NOMO-1 (cell line): ENCODE results near the gene CNTFR.

Source experiments
- DNase-seq, 2 experiments: peaks; one replicate each; lab custom pipeline; 2025; ENCODE audit not compliant: unreplicated experiment in 2 of 2; lab: John Stamatoyannopoulos, UW

CNTFR gene

GRCh38 chr9:34556949-34557348 lies 32.6 kb downstream of the CNTFR start:
- no peak for DNase-seq

DNA sequence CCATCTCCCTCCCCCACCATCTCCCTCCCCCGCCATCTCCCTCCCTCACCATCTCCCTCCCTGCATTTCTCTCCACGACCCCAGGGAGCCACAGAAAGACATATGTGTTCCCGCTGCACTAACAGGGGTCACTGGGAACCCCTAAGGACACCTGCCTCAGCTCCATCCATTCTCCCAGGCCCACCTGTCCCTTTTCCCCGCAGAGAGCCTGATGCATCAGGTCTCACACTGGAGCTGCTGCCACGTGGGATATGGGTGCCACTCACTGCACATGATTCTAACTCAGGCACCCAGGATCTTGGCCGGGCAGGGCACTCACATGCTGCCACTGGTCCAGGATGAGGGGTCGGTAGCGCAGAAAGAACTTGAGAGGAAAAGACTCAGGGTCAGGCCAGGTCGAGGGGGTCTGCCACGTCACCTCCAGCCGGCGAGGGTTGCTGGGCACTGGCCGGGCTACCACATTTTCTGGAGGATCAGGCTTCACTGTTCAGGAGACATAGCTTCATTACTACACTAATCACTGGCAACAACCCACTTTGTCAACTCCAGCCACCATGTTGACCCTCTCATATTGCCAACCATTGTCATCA lies 33.5 kb downstream of the CNTFR start:
- DNase-seq = no peak

GRCh38 chr9:34555500-34555899 lies 34.0 kb downstream of the CNTFR start:
- no peak for DNase-seq

GRCh38 chr9:34555002-34555348 lies 34.5 kb downstream of the CNTFR start:
- no peak for DNase-seq

GRCh38 chr9:34554211-34555001 lies 35.1 kb downstream of the CNTFR start:
- DNase-seq = no peak

DNA sequence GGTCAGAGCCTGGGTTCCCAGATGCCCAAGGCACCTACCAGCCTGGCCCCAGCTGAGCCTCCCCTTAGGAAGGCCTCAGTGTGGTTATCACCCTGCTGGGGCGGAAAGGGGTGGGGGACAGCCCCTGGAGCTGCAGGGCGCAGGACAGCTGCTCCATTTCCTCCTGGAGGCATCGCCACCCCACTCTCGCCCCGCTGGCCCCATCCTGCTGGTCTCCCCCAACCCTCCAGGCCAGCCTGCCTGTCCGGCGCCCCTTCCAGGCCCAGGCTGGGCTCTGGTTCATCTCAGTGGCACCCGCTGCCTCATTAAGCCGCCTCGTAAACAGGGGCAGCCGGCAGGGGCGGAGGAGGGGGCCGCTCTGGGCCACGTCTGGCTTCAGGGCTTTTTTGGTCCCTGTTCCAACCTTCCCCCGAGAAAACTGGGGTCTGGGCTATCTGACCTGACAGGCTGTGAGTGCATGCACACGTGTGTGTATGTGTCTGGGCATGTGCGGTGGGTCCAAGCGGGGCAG lies 36.0 kb downstream of the CNTFR start:
- DNase-seq = no peak

GRCh38 chr9:34552986-34553385 lies 36.5 kb downstream of the CNTFR start:
- DNase-seq = no peak

GRCh38 chr9:34552606-34552981 lies 36.9 kb downstream of the CNTFR start:
- no peak for DNase-seq

- no peak for DNase-seq
These were observed 37.5 kb downstream of the CNTFR start for GRCh38 chr9:34551751-34552605.

DNA sequence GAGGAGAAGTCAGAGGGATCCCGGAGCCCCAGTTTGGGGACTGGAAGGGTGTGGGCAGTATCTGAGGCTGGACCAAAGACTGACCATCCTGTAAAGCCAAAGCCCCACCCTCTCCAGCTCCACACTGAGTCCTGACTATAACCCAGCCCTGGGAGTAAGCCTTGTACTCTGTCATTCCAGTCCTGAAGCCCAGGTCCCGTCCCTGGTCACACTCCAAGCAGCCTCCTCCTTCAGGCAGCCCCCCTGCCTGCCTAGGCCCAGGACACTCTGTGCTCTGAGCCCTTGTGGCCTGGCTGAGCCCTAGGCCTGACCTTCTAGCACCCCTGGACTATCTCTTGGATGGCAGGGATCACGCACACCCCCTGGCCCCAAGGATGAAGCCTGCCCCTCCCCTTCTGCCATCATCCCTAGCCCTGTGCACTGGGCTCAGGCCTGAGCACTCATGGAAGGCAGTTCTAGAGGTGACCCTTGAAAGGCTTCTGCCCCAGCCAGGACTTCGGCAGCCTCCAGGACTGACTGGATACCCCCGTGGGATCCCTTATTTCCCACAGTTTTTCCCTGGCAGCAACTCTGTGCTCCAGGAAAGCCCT lies 38.7 kb downstream of the CNTFR start:
- no peak for DNase-seq

DNA sequence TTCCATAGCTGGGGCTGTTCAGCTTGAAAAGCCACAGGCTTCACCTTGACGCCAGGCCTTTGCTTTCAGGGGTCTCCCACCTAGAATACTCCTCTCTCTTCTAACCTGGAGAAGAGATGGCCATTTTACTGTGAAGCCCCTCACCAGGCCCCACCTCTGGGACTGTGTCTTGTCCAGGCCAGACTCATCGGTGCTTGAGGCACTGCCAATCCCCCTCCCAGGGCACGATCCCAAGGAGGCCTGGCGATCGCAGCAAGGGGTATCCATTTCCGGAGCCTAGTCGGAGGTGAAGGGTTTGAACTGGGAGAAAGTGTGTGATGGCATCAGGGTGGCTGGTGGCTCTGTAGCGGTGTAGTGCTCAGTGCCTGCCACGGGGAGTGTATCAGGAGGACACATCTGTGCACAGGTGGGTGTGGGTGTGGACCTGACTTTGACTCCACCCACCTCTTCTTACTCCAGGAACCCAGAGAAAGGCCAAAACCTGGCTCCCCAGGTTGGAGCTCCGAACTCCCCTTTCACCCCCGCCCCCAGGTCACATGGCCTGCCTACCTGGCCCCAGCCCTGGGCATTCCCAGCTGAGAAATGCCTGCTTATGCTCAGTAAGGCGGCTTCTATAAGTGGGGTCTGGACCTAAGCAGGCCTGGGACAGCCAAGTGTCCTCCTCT lies 39.4 kb downstream of the CNTFR start:
- DNase-seq = no peak

DNA sequence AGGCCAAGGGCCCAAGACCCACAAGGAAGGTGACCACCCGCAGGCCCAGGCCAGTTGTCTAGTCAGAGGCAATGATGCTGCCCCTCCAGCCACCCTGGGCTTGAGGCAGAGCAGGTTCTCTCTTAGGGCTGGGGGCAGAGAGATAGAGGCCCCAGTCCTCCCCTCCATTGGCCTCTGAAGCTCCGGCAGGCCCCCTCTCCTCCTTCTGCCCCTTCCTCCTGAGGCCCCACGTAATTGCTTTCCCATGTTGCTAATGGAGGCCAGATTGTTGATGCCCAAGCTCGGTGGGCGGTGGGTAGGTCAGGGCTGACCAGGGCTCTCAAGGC lies 40.2 kb downstream of the CNTFR start:
- no peak for DNase-seq

GRCh38 chr9:34547960-34548611 lies 41.4 kb downstream of the CNTFR start:
- peak; percentile 22 to 47 for DNase-seq

DNA sequence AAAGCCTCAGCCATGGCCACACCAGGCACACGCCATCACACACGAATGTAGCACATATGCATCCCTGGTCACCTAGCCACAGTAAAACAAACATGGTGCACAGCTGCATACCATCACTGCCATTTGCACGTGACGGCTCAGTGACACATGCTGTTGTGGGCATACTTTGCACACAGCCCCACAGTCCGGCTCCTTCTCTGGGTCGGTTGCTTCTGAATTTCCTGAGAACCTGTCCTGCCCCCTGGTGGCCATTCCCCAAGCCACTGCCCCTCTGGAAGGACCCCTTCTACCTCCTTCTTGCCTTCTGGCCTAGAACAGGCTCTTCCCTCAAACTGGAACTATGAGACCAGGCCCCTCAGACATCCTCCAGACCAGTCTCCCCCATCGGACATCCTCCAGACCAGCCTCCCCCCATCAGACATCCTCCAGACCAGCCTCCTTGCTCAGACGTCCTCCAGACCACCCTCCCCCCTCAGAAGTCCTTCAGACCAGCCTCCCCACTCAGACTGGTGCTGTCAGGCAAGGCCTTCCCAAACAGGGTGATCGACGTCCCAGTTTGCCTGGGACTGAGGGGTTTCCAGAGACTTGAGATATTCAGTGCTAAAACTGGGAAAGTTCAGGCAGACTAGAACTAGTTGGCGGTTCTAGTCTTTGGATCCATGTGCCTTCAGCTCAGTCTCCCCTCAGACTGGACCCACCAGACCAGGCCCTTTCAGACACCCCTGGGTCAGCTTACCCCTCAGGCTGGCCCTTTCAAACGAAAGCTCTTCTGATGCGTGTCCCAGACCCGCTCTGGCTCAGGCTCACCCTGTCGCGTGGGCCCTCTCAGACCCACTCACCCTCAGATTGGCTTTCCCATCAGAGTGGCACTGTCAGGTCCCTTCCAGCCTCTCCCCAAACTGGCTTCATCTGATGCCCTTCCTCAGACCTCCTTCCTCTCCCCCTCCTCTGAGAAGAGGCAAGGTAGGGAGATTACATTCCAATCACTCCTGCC lies 42.4 kb downstream of the CNTFR start:
- DNase-seq = peak; percentile 8 to 46

- no peak for DNase-seq
These were observed 43.3 kb downstream of the CNTFR start for GRCh38 chr9:34546102-34546833.

DNA sequence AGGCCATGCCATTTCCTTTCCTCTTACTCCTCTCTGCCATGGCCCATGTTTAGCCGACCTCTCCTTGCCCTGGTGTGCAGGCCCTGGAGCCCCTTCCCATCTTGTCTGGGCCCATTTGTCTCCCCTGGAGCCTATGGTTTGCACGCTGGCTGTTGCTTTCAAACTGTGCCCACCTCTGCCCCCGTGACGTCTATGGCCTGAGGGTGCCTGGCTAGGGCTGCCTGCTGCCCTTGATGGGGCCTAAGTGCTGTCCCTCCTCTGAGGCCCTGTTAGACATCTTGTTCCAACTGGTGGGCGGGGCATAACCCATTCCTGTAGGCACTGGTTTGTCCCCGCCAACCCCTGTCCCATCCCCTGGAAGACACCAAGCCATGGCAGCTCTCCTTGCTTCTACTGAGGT lies 44.0 kb downstream of the CNTFR start:
- DNase-seq = no peak

DNA sequence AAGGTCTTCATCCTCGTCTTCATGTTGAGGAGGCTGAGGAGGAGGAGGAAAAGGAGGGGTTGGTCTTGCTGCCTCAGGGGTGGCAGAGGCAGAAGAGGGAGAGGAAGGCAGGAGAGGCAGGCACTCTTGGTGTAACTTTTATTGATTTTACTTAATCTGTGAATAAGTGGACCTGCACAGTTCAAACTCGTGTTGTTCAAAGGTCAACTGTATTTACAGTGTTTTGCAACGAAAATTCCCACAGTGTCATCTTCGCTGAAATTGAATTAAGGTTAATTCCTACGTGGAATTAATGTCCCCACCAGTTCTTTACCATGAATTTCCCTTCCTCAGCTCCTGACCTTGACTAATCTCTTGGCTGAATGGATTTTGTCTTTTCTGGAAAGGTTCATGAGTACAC lies 45.5 kb downstream of the CNTFR start:
- DNase-seq = no peak

GRCh38 chr9:34541540-34541939 lies 48.0 kb downstream of the CNTFR start:
- no peak for DNase-seq
